Fibroblast of lung (primary cell): Measurements from ENCODE around the gene AGT. TPM values are rescaled to one million over a fixed set of nuclear protein-coding genes. Genes with fewer than 3 reads are reported as not detected.
"Not testable (repeated sequence)": the region's sequence is repeated elsewhere in the genome, so short reads cannot be mapped to it uniquely, and the experiment has no call there.

ENCODE experiments used
- DNase-seq, 2 donors: peaks; one replicate each; pipeline versions ENCODE4 v3.0.0 to v3.0.0-alpha.2; 2010; ENCODE audit warnings: low read depth in 2 of 2
- H2AFZ ChIP-seq: 2 replicates; pipeline ENCODE4 v1.5.1; 2012; ENCODE audit warnings: low read length, control low read depth, inconsistent platforms
- H3K27ac ChIP-seq: 2 replicates; pipeline ENCODE4 v1.5.1; 2011; ENCODE audit warnings: low read length, control low read depth; ENCODE audit not compliant: insufficient read depth
- H3K27me3 ChIP-seq: 2 replicates; pipeline ENCODE4 v1.5.1; 2011; ENCODE audit warnings: mild to moderate bottlenecking, low read length; ENCODE audit not compliant: control insufficient read depth, insufficient read depth
- H3K36me3 ChIP-seq: 2 replicates; pipeline ENCODE4 v1.5.1; 2011; ENCODE audit warnings: low read length; ENCODE audit not compliant: control insufficient read depth, insufficient read depth
- H3K4me1 ChIP-seq: 2 replicates; pipeline ENCODE4 v1.5.1; 2011; ENCODE audit warnings: low read length; ENCODE audit not compliant: control insufficient read depth, insufficient read depth; ENCODE audit errors: extremely low read depth
- H3K4me2 ChIP-seq: 2 replicates; pipeline ENCODE4 v1.5.1; 2011; ENCODE audit warnings: low read length, control low read depth; ENCODE audit not compliant: insufficient read depth; ENCODE audit errors: extremely low read depth
- H3K4me3 ChIP-seq, 4 experiments: fragments of 200-600 bp in 1 of 4; sonication (generic) in 1 of 4; replicated peaks in 1 of 4; 2 replicates each; pipeline ENCODE4 v1.5.1; 2011 to 2016; ENCODE audit warnings: low read length in 4 of 4, low read depth in 3 of 4, mild to moderate bottlenecking in 3 of 4, control low read depth in 2 of 4, inconsistent platforms in 1 of 4, mixed read lengths in 1 of 4; ENCODE audit not compliant: insufficient read depth in 1 of 4; ENCODE audit errors: control extremely low read depth in 1 of 4
- H3K79me2 ChIP-seq: 2 replicates; pipeline ENCODE4 v1.5.1; 2012; ENCODE audit warnings: mild to moderate bottlenecking, low read length, inconsistent platforms; ENCODE audit not compliant: control insufficient read depth, insufficient read depth
- H3K9ac ChIP-seq: 2 replicates; pipeline ENCODE4 v1.5.1; 2011; ENCODE audit warnings: mild to moderate bottlenecking, low read length, control low read depth; ENCODE audit not compliant: insufficient read depth
- H3K9me3 ChIP-seq: 2 replicates; pipeline ENCODE4 v1.5.1; 2012; ENCODE audit warnings: low read depth, low read length; ENCODE audit not compliant: control insufficient read depth, insufficient read depth
- H4K20me1 ChIP-seq: 2 replicates; pipeline ENCODE4 v1.5.1; 2011; ENCODE audit warnings: low read length; ENCODE audit not compliant: control insufficient read depth, insufficient read depth; ENCODE audit errors: extremely low read depth
- EZH2 ChIP-seq: IDR thresholded peaks from 2 replicates; pipeline ENCODE4 v1.5.1; 2012; ENCODE audit warnings: low read length, control low read depth, mild to moderate bottlenecking; ENCODE audit errors: missing control alignments
- polyA plus RNA-seq, 2 donors: library from polyadenylated mRNA; depleted of rRNA in 1 of 2; stranded (reverse) in 1 of 2; unstranded in 1 of 2; fragments of >200 nt; gene quantifications; 2 replicates each; pipeline ENCODE4 v1.2.1, GENCODE V29; 2011 to 2012; ENCODE audit warnings: missing spikeins in 1 of 2
- total RNA-seq: library from RNA; depleted of rRNA; stranded (reverse); fragments of >200 nt; gene quantifications from 2 replicates; pipeline ENCODE4 v1.2.1, GENCODE V29; 2014
- TF ChIP-seq, protein P1 (sequence below), 2 donors: IDR thresholded peaks in 1 of 2; conservative IDR thresholded peaks in 1 of 2; 1 replicate in 1 of 2; 2 replicates in 1 of 2; pipeline ENCODE4 v1.5.1; 2011 to 2012; ENCODE audit warnings: low read length in 2 of 2, control low read depth in 1 of 2, inconsistent platforms in 1 of 2, low read depth in 1 of 2, mild to moderate bottlenecking in 1 of 2

Gene AGT
- total and polyA plus RNA-seq, 2 donors (not counting 1 experiment from before 2014, with no cell fraction given), result 3.7 to 10.6 TPM

DNA sequence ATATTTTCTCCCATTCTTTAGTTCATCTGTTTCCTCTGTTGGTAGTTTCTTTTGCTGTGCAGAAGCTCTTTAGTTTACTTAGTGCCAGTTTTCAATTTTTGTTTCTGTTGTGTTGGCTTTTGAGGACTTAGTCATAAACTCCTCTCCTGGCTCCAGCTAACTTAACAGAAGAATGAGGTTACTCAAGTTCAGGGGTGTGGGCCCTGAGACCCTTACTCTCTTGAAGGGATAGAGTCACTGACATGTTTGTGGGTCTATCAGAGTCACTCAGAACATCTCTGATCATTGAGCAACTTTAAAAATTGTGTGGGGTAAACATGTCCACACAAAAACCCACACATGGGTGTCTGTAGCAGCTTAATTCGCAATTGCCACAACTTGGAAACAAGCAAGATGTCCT is 14.2 kb downstream of the AGT start:
- H2AFZ ChIP-seq, result no peak overlapping the region
- no peaks in the 10 kb centered on the region for H4K20me1 ChIP-seq
- no peak overlapping the region for H3K9ac ChIP-seq
- no peak for TF ChIP-seq EZH2
- TF ChIP-seq, protein P1, sequence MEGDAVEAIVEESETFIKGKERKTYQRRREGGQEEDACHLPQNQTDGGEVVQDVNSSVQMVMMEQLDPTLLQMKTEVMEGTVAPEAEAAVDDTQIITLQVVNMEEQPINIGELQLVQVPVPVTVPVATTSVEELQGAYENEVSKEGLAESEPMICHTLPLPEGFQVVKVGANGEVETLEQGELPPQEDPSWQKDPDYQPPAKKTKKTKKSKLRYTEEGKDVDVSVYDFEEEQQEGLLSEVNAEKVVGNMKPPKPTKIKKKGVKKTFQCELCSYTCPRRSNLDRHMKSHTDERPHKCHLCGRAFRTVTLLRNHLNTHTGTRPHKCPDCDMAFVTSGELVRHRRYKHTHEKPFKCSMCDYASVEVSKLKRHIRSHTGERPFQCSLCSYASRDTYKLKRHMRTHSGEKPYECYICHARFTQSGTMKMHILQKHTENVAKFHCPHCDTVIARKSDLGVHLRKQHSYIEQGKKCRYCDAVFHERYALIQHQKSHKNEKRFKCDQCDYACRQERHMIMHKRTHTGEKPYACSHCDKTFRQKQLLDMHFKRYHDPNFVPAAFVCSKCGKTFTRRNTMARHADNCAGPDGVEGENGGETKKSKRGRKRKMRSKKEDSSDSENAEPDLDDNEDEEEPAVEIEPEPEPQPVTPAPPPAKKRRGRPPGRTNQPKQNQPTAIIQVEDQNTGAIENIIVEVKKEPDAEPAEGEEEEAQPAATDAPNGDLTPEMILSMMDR (conservative IDR thresholded peaks at IDR 0.05 in 1 of 2, IDR thresholded peaks at IDR 0.05 in 1 of 2; ENCODE audit: low read depth in 1 of 2, low read length in 2 of 2), result no peak
- H3K4me2 ChIP-seq, result no peak overlapping the region
- H3K4me1 ChIP-seq, result no peaks in the 10 kb centered on the region
- no peaks in the 10 kb centered on the region for H3K9me3 ChIP-seq
- no peak for DNase-seq
- no peaks in the 10 kb centered on the region for H3K36me3 ChIP-seq
- no peak overlapping the region for H3K27ac ChIP-seq
- H3K4me3 ChIP-seq, result no peak overlapping the region
- H3K27me3 ChIP-seq, result no peaks in the 10 kb centered on the region
- no peaks in the 10 kb centered on the region for H3K79me2 ChIP-seq

DNA sequence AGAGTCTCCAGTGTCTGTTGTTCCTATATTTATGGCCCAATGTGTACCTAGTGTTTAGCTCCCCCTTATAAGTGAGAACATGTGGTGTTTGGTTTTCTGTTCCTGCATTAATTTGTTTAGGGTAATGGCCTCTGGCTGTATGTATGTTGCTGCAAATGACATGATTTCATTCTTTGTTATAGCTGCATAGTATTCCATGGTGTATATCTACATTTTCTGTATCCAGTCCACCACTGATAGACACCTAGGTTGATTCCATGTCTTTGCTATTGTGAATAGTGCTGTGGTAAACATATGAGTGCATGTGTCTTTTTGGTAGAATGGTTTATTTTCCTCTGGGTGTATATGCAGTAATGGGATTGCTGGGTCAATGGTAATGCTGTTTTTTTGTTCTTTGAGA is 15.0 kb downstream of the AGT start:
- not testable (repeated sequence) for H3K27me3 ChIP-seq, H3K9me3 ChIP-seq, H3K4me2 ChIP-seq, H2AFZ ChIP-seq, H3K9ac ChIP-seq, H3K36me3 ChIP-seq, H3K4me3 ChIP-seq, H4K20me1 ChIP-seq, H3K27ac ChIP-seq, H3K4me1 ChIP-seq, DNase-seq, H3K79me2 ChIP-seq

DNA sequence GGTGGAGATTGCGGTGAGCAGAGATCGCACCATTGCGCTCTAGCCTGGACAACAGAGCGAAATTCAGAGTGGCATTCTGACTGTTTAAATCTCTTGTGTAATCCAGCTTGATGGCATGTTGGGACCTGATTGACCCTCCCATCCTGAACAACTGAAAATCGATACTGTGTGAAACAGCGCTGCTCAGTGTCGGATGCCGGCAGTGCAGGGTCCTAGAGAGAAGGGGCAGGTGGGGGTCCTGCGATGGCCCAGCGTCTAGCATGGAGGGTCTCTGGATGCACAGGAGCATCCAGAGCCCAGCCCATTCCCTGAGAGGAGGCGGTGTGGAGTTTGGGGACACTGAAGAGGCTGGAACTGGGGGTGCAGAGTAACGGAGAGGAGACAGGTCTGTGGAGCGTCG is 15.8 kb downstream of the AGT start:
- no peaks in the 10 kb centered on the region for H3K36me3 ChIP-seq
- no peak overlapping the region for H3K4me2 ChIP-seq
- H3K9ac ChIP-seq, result no peak overlapping the region
- H3K9me3 ChIP-seq, result no peaks in the 10 kb centered on the region
- H3K27ac ChIP-seq, result no peak overlapping the region
- no peak for TF ChIP-seq EZH2
- TF ChIP-seq, protein P1 (conservative IDR thresholded peaks at IDR 0.05 in 1 of 2, IDR thresholded peaks at IDR 0.05 in 1 of 2; ENCODE audit: low read depth in 1 of 2, low read length in 2 of 2), result no peak
- H3K4me1 ChIP-seq, result no peaks in the 10 kb centered on the region
- no peaks in the 10 kb centered on the region for H3K79me2 ChIP-seq
- no peak for DNase-seq
- H3K27me3 ChIP-seq, result no peaks in the 10 kb centered on the region
- no peaks in the 10 kb centered on the region for H4K20me1 ChIP-seq
- no peak overlapping the region for H2AFZ ChIP-seq
- no peak overlapping the region for H3K4me3 ChIP-seq
